Neural crest cell (in vitro differentiated cells): ENCODE data around the gene GPR108. TPM values are rescaled to one million over a fixed set of nuclear protein-coding genes. Genes with fewer than 3 reads are reported as not detected.
"Not testable (repeated sequence)": the region's sequence is repeated elsewhere in the genome, so short reads cannot be mapped to it uniquely, and the experiment has no call there.

Experiments
- DNase-seq: peaks from one replicate; pipeline ENCODE4 v3.0.0; 2021; ENCODE audit warnings: low read depth, mixed read lengths, low spot score
- H3K27ac Mint-ChIP-seq: one replicate; pipeline ENCODE4 v1.8.0; 2021; ENCODE audit warnings: mild to moderate bottlenecking, mixed read lengths; ENCODE audit not compliant: unreplicated experiment
- H3K27me3 Mint-ChIP-seq: 2 replicates; pipeline ENCODE4 v1.8.0; 2021; ENCODE audit warnings: low read depth, mild to moderate bottlenecking, mixed read lengths
- H3K36me3 Mint-ChIP-seq: 2 replicates; pipeline ENCODE4 v1.8.0; 2021; ENCODE audit warnings: low read depth, mild to moderate bottlenecking, mixed read lengths
- H3K4me1 Mint-ChIP-seq: 2 replicates; pipeline ENCODE4 v1.8.0; 2021; ENCODE audit warnings: mixed read lengths
- H3K4me3 Mint-ChIP-seq: one replicate; pipeline ENCODE4 v1.8.0; 2021; ENCODE audit warnings: mild to moderate bottlenecking, mixed read lengths
- H3K9me3 Mint-ChIP-seq: 2 replicates; pipeline ENCODE4 v1.8.0; 2021; ENCODE audit warnings: mixed read lengths
- total RNA-seq: library from RNA; stranded (reverse); gene quantifications from 2 replicates; pipeline ENCODE4 v1.2.1, GENCODE V29; 2021
- TF ChIP-seq, protein P1 (sequence below): fragments of 200-600 bp; sonication (generic); conservative IDR thresholded peaks from 2 replicates; pipeline ENCODE4 v1.5.0; 2021; ENCODE audit warnings: antibody characterized with exemption, mild to moderate bottlenecking

Gene GPR108
- total RNA-seq, 1 donor from 2014 or later = 52.9 TPM

DNA sequence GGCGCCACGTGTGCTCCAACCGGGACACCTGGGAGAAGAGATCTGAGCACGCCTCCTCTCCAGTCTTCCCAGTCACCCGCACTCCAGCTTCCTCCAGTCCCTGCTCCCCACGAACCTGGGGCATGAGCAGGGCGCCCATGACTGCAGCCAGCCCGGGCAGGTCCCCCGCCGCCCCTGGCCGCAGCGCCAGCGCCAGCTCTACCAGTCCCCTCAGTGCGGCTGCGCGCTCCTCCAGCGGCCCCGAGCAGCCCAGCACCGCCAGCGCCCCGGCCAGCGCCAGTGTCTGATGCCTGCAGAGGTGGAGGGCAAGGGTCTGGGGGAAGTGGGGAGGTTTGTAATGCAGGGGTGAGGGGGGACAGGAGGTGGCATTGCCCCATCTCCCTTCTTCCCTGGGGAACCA is 16.8 kb upstream of the GPR108 start:
- no peak for DNase-seq
- Mint-ChIP-seq H3K9me3 (no peaks in the 10 kb centered on the region), H3K4me3 (no peak overlapping the region)

DNA sequence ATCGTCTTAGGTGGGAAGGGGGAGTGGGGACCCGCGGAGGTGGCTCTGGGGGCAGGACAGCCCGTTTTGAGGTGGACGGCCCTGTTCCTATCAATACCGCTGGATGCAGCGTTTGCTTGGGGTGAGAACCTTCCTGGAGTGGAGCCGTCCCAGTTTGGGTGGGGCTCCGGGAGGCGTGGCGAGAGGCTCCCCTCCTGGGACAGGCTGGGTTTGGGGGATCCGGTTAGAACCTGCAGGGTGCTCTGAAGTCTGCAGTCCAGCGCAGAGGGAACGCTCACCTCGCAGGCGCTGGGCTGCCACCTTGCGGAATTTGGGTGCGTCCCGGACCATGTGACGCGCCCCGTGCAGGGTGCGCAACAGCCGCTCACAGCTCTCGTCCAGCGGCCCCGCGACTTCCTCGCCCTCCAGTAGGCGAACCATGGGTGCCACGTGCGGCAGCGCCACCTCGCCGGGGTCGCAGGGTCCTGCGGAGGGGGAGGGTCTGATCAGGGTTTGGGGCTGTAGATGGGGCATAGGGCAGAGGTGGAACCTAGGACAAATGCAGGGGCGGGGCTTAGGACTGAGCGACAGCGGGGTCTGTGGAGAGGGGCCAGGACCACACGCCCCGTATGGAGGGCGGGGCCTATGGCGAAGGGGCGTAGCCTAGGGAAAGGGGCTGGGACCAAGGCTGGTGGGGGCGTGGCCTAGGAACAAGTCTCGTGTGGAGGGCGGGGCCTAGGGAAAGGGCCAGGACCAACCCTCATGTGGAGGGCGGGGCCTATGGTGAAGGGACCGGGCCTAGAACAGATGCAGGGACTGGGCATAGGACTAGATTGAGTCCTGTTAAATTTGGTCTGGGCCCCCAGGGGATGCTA is 16.0 kb upstream of the GPR108 start:
- DNase-seq = peak; percentile 63
- Mint-ChIP-seq H3K27ac (no peak overlapping the region), H3K27me3 (peaks cover 10% of the 10 kb centered on the region), H3K36me3 (no peaks in the 10 kb centered on the region), H3K4me1 (no peaks in the 10 kb centered on the region), H3K4me3 (peak overlapping the region; percentile 64), H3K9me3 (no peaks in the 10 kb centered on the region)
- TF ChIP-seq, protein P1, sequence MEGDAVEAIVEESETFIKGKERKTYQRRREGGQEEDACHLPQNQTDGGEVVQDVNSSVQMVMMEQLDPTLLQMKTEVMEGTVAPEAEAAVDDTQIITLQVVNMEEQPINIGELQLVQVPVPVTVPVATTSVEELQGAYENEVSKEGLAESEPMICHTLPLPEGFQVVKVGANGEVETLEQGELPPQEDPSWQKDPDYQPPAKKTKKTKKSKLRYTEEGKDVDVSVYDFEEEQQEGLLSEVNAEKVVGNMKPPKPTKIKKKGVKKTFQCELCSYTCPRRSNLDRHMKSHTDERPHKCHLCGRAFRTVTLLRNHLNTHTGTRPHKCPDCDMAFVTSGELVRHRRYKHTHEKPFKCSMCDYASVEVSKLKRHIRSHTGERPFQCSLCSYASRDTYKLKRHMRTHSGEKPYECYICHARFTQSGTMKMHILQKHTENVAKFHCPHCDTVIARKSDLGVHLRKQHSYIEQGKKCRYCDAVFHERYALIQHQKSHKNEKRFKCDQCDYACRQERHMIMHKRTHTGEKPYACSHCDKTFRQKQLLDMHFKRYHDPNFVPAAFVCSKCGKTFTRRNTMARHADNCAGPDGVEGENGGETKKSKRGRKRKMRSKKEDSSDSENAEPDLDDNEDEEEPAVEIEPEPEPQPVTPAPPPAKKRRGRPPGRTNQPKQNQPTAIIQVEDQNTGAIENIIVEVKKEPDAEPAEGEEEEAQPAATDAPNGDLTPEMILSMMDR = peak; percentile 30

More for the DNA sequence above, 16.8 kb upstream of the GPR108 start:
- Mint-ChIP-seq H3K4me1 (no peaks in the 10 kb centered on the region), H3K27ac (no peak overlapping the region), H3K27me3 (peaks cover 10% of the 10 kb centered on the region), H3K36me3 (no peaks in the 10 kb centered on the region)
- TF ChIP-seq, protein P1 = no peak

DNA sequence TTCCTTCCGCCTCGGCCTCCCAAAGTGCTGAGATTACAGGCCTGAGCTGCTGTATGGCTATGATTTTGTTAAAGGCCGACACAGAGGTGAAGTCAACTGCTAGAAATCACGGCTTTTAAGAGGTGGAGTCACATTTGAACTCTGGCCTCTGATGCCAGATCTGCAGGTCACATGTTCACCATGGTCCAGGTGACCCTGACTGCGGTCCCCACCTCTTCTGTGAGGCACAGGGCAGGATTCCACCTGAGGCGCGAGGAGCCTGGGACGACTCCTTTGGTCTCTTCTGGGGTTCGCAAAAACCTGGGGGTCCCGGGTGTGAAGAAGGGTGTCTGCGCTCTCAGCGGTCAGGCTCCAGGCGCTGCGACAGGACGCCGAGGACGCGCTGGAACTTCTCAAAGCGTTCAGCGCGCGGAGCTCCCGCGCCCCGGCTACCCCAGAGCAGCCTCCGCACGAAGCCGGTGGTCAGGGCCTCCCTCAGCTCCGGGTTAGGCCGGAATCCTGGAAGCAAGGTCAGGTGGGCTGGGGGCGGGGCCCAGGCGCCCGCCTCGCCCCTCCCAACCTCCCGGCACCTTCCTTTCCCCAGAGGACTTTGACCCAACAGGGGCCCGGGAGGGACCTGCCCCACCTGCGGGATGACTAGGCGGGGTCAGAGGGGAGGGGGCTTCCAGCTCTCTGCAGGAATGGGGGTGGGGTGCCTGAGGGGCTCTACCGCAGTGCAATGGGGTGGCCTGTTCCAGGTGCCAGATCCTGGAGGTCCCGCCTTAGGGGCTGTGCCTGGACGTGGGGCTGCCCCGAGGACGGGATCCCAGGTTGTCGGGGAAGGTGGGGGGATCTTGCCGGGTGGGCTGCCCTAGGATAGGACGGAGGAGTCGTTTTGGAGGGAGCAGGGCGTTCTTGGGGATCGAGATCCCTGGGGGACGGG is 15.1 kb upstream of the GPR108 start:
- Mint-ChIP-seq H3K36me3 (no peaks in the 10 kb centered on the region), H3K27me3 (peaks cover 10% of the 10 kb centered on the region), H3K9me3 (no peaks in the 10 kb centered on the region), H3K4me3 (no peak overlapping the region), H3K4me1 (no peaks in the 10 kb centered on the region), H3K27ac (no peak overlapping the region)
- DNase-seq = no peak
- TF ChIP-seq, protein P1 = no peak

DNA sequence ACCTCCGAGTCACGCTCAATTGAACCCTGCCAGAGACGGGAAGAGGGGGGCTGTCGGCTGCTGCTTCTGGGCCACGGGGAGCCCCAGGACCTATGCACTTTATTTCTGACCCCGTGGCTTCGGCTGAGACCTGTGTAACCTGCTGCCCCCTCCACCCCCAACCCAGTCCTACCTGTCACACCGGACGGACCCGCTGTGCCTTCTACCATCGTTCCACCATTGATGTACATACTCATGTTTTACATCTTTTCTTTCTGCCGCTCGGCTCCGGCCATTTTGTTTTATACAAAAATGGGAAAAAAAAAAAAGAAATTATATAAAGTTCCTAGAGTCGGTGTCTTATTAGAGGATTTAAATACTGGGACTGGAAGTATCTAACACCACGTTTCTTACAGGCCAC is 13.8 kb upstream of the GPR108 start:
- TF ChIP-seq, protein P1 = no peak
- H3K4me3 Mint-ChIP-seq = no peak overlapping the region
- H3K27ac Mint-ChIP-seq = no peak overlapping the region
- no peaks in the 10 kb centered on the region for H3K4me1 Mint-ChIP-seq
- no peaks in the 10 kb centered on the region for H3K36me3 Mint-ChIP-seq
- no peaks in the 10 kb centered on the region for H3K9me3 Mint-ChIP-seq
- peaks cover 10% of the 10 kb centered on the region for H3K27me3 Mint-ChIP-seq
- DNase-seq = no peak

DNA sequence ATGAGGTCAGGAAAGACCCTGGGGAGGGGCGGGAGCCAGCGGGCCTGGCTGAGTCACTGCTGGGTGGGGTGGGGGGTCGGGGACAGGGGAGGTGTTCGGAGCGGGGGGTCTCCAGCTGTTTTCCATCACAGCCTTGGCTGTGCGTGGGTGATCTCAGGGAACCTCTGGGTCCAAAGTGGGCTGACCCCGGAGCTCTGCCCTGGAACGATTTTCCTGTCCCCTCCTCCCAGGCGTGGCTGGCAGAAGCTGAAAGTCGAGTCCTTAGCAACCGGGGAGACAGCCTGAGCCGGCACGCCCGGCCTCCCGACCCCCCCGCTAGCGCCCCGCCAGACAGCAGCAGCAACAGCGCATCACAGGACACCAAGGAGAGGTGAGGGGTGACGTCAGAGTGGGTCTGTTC is 12.7 kb upstream of the GPR108 start:
- Mint-ChIP-seq H3K36me3 (no peaks in the 10 kb centered on the region), H3K4me3 (no peak overlapping the region), H3K27ac (no peak overlapping the region), H3K9me3 (no peaks in the 10 kb centered on the region), H3K4me1 (peaks cover 5% of the 10 kb centered on the region), H3K27me3 (peaks cover 10% of the 10 kb centered on the region)
- no peak for DNase-seq
- TF ChIP-seq, protein P1 = no peak

DNA sequence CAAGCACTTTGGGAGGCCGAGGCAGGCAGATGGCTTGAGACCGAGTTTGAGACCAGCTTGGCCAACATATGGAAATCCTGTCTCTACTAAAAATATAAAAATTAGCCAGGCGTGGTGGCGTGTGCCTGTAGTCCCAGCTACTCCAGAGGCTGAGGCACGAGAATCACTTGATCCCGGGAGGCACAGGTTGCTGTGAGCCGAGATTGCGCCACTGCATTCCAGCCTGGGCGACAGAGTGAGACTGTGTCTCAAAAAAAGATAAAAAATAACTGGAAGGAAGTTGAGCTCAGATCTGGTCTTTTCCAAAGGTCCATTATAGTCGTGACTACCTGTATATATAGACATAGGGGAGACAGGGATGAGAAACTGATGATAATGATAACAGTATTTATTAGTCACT is 11.2 kb upstream of the GPR108 start:
- not testable (repeated sequence) for H3K4me3 Mint-ChIP-seq, H3K27ac Mint-ChIP-seq, H3K9me3 Mint-ChIP-seq, H3K36me3 Mint-ChIP-seq, DNase-seq, H3K27me3 Mint-ChIP-seq
- H3K4me1 Mint-ChIP-seq = peaks cover 15% of the 10 kb centered on the region
